ENCODE results near the gene PPARGC1A. TPM values are rescaled to one million over a fixed set of nuclear protein-coding genes. Genes with fewer than 3 reads are reported as not detected.

The PPARGC1A gene
- total and polyA plus RNA-seq, 2 donors (not counting 3 experiments of a cell fraction or from before 2014, with no cell fraction given): not detected

DNA sequence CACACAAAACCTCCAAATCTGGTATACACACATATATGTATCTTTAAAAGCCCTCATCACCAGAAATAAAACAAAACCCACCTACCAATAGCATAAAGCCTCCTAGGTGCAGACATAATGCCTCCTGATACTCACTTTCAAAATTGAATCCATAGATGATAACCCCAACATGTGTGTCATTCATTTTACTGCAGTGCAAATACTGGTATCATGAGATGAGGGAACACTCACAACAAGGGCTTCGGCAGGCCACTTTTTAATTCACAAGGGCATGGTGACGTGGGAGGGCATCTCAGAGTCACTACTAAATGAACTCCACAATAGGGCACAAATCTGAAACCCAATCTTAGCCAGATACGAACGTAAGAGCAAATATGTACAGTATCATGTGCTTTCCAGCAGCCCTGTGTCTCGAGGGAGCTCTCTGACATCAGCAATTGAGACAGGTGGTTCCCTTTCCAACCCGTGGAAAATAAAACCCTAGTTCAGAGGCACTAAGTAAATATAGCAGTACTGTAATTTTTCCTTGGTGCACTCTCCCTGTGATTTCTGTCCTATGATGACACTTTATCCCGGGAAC lies 14.1 kb upstream of the PPARGC1A start:
- dilution Hi-C loops (cut with MboI; ENCODE audit: extremely low pct_ligation_motif_present, low sequenced_read_pairs) (no loop called here), intact Hi-C loops (cut with micrococcal nuclease) (no loop called here)
- ChIA-PET CTCF (no interaction called here), POLR2A (no interaction called here)
- DNase-seq (ENCODE audit: low read depth, low spot score) (no peak), FAIRE-seq (no peak)
- no peak overlapping the region for H2AFZ ChIP-seq (ENCODE audit: low read depth, low read length)
- H3K4me1 ChIP-seq (ENCODE audit: control insufficient read depth, extremely low read depth, insufficient read depth, low read length): no peaks in the 10 kb centered on the region
- no peaks in the 10 kb centered on the region for H3K36me3 ChIP-seq (ENCODE audit: control insufficient read depth in 2 of 2, extremely low read depth in 1 of 2, insufficient read depth in 2 of 2, low read length in 2 of 2)
- no peaks in the 10 kb centered on the region for H3K27me3 ChIP-seq (ENCODE audit: control insufficient read depth in 2 of 2, insufficient read depth in 2 of 2, low read length in 2 of 2)
- no peaks in the 10 kb centered on the region for H4K20me1 ChIP-seq (replicated peaks; ENCODE audit: control insufficient read depth, extremely low read depth, insufficient read depth, low read length)
- H3K4me2 ChIP-seq (ENCODE audit: insufficient read depth, low read length): no peak overlapping the region
- no peak overlapping the region for H3K9ac ChIP-seq (replicated peaks; ENCODE audit: extremely low read depth, insufficient read depth, low read length)
- no peaks in the 10 kb centered on the region for H3K79me2 ChIP-seq (ENCODE audit: control insufficient read depth, insufficient read depth, low read length)
- no TSS peak for BruUV-seq (replicated peaks)
- H3K27ac ChIP-seq (ENCODE audit: insufficient read depth, low read depth, low read length): no peak overlapping the region
- no peak overlapping the region for H3K4me3 ChIP-seq (replicated peaks in 1 of 3; ENCODE audit: insufficient read depth in 1 of 3, low read depth in 1 of 3, low read length in 3 of 3)
- TF ChIP-seq, protein P1, sequence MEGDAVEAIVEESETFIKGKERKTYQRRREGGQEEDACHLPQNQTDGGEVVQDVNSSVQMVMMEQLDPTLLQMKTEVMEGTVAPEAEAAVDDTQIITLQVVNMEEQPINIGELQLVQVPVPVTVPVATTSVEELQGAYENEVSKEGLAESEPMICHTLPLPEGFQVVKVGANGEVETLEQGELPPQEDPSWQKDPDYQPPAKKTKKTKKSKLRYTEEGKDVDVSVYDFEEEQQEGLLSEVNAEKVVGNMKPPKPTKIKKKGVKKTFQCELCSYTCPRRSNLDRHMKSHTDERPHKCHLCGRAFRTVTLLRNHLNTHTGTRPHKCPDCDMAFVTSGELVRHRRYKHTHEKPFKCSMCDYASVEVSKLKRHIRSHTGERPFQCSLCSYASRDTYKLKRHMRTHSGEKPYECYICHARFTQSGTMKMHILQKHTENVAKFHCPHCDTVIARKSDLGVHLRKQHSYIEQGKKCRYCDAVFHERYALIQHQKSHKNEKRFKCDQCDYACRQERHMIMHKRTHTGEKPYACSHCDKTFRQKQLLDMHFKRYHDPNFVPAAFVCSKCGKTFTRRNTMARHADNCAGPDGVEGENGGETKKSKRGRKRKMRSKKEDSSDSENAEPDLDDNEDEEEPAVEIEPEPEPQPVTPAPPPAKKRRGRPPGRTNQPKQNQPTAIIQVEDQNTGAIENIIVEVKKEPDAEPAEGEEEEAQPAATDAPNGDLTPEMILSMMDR (IDR thresholded peaks at IDR 0.05; ENCODE audit: extremely low read depth in 1 of 2, insufficient read depth in 1 of 2, low read depth in 1 of 2, low read length in 2 of 2): no peak
- TF ChIP-seq POLR2AphosphoS5 (IDR thresholded peaks at IDR 0.05; ENCODE audit: insufficient read depth, low read depth, low read length) (no peak), POLR2A (IDR thresholded peaks at IDR 0.05; ENCODE audit: low read depth, low read length) (no peak), GATA2 (IDR thresholded peaks at IDR 0.05; ENCODE audit: insufficient read depth, insufficient read length, low read depth, low read length) (no peak), MYC (IDR thresholded peaks at IDR 0.05; ENCODE audit: low read depth, low read length) (no peak), FOS (IDR thresholded peaks at IDR 0.05; ENCODE audit: borderline replicate concordance, insufficient read depth, low read length) (no peak), EZH2 (IDR thresholded peaks at IDR 0.05; ENCODE audit: borderline replicate concordance, low read depth, low read length, severe bottlenecking) (no peak), JUN (IDR thresholded peaks at IDR 0.05; ENCODE audit: borderline replicate concordance, insufficient read depth, insufficient read length, low read depth) (no peak)
- TF ChIP-seq, protein P2, sequence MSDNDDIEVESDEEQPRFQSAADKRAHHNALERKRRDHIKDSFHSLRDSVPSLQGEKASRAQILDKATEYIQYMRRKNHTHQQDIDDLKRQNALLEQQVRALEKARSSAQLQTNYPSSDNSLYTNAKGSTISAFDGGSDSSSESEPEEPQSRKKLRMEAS (IDR thresholded peaks at IDR 0.05; ENCODE audit: insufficient read depth, insufficient read length): no peak
- no peaks in the 10 kb centered on the region for H3K9me3 ChIP-seq (replicated peaks; ENCODE audit: control insufficient read depth, insufficient read depth, low read length)
- no peaks in the 10 kb centered on the region for H3K9me1 ChIP-seq (replicated peaks; ENCODE audit: control insufficient read depth, extremely low read depth, insufficient read depth, low read length)
